Activated naive CD8-positive, alpha-beta T cell treated with anti-CD3 and anti-CD28 coated beads, Interleukin-2, amount 50 U/mL, for 24 hours (primary cell): ENCODE data around the gene ADGRA1.

ENCODE experiments used
- ATAC-seq: fragments of 150-1000 bp; cut with Tn5 transposase; one replicate; pipeline ENCODE4 v1.10.0; 2021
- DNase-seq: peaks from one replicate; pipeline ENCODE4 v3.0.0; 2021
- H3K27ac Mint-ChIP-seq: one replicate; pipeline ENCODE4 v1.8.0; 2021; ENCODE audit warnings: mild to moderate bottlenecking, mixed read lengths
- H3K27me3 Mint-ChIP-seq: one replicate; pipeline ENCODE4 v1.8.0; 2021; ENCODE audit warnings: mixed read lengths
- H3K36me3 Mint-ChIP-seq: one replicate; pipeline ENCODE4 v1.8.0; 2021; ENCODE audit warnings: low read depth, mixed read lengths
- H3K4me1 Mint-ChIP-seq: one replicate; pipeline ENCODE4 v1.8.0; 2021; ENCODE audit warnings: mixed read lengths
- H3K4me3 Mint-ChIP-seq: one replicate; pipeline ENCODE4 v1.8.0; 2021; ENCODE audit warnings: mild to moderate bottlenecking, moderate library complexity, mixed read lengths
- H3K9me3 Mint-ChIP-seq: one replicate; pipeline ENCODE4 v1.8.0; 2021; ENCODE audit warnings: mixed read lengths

Gene ADGRA1

GRCh38 chr10:133154996-133155778 is 67.5 kb downstream of the ADGRA1 start:
- no peaks in the 10 kb centered on the region for H3K9me3 Mint-ChIP-seq
- H3K4me3 Mint-ChIP-seq = no peak overlapping the region
- no peak for ATAC-seq
- H3K27me3 Mint-ChIP-seq = peaks cover 22% of the 10 kb centered on the region
- no peak overlapping the region for H3K27ac Mint-ChIP-seq
- H3K4me1 Mint-ChIP-seq = no peaks in the 10 kb centered on the region
- no peaks in the 10 kb centered on the region for H3K36me3 Mint-ChIP-seq
- no peak for DNase-seq

GRCh38 chr10:133156674-133157579 is 69.2 kb downstream of the ADGRA1 start:
- H3K4me1 Mint-ChIP-seq = no peaks in the 10 kb centered on the region
- no peak overlapping the region for H3K4me3 Mint-ChIP-seq
- no peaks in the 10 kb centered on the region for H3K36me3 Mint-ChIP-seq
- H3K27ac Mint-ChIP-seq = no peak overlapping the region
- DNase-seq (no peak), ATAC-seq (no peak)
- peaks cover 14% of the 10 kb centered on the region for H3K27me3 Mint-ChIP-seq
- H3K9me3 Mint-ChIP-seq = no peaks in the 10 kb centered on the region

GRCh38 chr10:133157662-133158436 is 70.1 kb downstream of the ADGRA1 start:
- ATAC-seq = no peak
- H3K27ac Mint-ChIP-seq = no peak overlapping the region
- no peak overlapping the region for H3K4me3 Mint-ChIP-seq
- no peaks in the 10 kb centered on the region for H3K36me3 Mint-ChIP-seq
- peaks cover 17% of the 10 kb centered on the region for H3K27me3 Mint-ChIP-seq
- no peak for DNase-seq
- no peaks in the 10 kb centered on the region for H3K9me3 Mint-ChIP-seq
- H3K4me1 Mint-ChIP-seq = no peaks in the 10 kb centered on the region

- Mint-ChIP-seq H3K36me3 (no peaks in the 10 kb centered on the region), H3K27ac (no peak overlapping the region), H3K9me3 (no peaks in the 10 kb centered on the region), H3K4me3 (no peak overlapping the region), H3K4me1 (no peaks in the 10 kb centered on the region), H3K27me3 (peaks cover 19% of the 10 kb centered on the region)
- ATAC-seq (no peak), DNase-seq (no peak)
These were observed 70.7 kb downstream of the ADGRA1 start for GRCh38 chr10:133158437-133158755.

GRCh38 chr10:133158756-133159610 is 71.3 kb downstream of the ADGRA1 start:
- no peak for ATAC-seq
- no peak for DNase-seq
- no peak overlapping the region for H3K4me3 Mint-ChIP-seq
- no peaks in the 10 kb centered on the region for H3K9me3 Mint-ChIP-seq
- no peak overlapping the region for H3K27ac Mint-ChIP-seq
- H3K4me1 Mint-ChIP-seq = no peaks in the 10 kb centered on the region
- no peaks in the 10 kb centered on the region for H3K36me3 Mint-ChIP-seq
- peaks cover 19% of the 10 kb centered on the region for H3K27me3 Mint-ChIP-seq

GRCh38 chr10:133159611-133159949 is 71.9 kb downstream of the ADGRA1 start:
- Mint-ChIP-seq H3K4me3 (no peak overlapping the region), H3K36me3 (no peaks in the 10 kb centered on the region), H3K9me3 (no peaks in the 10 kb centered on the region), H3K27me3 (peaks cover 19% of the 10 kb centered on the region), H3K4me1 (no peaks in the 10 kb centered on the region), H3K27ac (no peak overlapping the region)
- no peak for DNase-seq
- no peak for ATAC-seq

GRCh38 chr10:133159950-133160825 is 72.5 kb downstream of the ADGRA1 start, which contains the start of gene KNDC1:
TSS of gene KNDC1 (plus strand) at chr10:133160219. CDS start at chr10:133160468, 249 bp downstream.
- peaks cover 19% of the 10 kb centered on the region for H3K27me3 Mint-ChIP-seq
- H3K4me3 Mint-ChIP-seq = no peak within 1 kb of the TSS
- no peak for DNase-seq
- H3K4me1 Mint-ChIP-seq = no peaks in the 10 kb centered on the region
- ATAC-seq = no peak
- no peak within 1 kb of the TSS for H3K27ac Mint-ChIP-seq
- no peaks in the 10 kb centered on the region for H3K36me3 Mint-ChIP-seq
- no peaks in the 10 kb centered on the region for H3K9me3 Mint-ChIP-seq

GRCh38 chr10:133160826-133161471 is 73.2 kb downstream of the ADGRA1 start:
- Mint-ChIP-seq H3K27me3 (peaks cover 19% of the 10 kb centered on the region), H3K4me3 (no peak overlapping the region), H3K36me3 (no peaks in the 10 kb centered on the region), H3K9me3 (no peaks in the 10 kb centered on the region), H3K4me1 (no peaks in the 10 kb centered on the region), H3K27ac (no peak overlapping the region)
- DNase-seq (no peak), ATAC-seq (no peak)

- H3K27me3 Mint-ChIP-seq = peaks cover 22% of the 10 kb centered on the region
- H3K36me3 Mint-ChIP-seq = no peaks in the 10 kb centered on the region
- ATAC-seq = no peak
- H3K4me3 Mint-ChIP-seq = no peak overlapping the region
- H3K27ac Mint-ChIP-seq = no peak overlapping the region
- H3K9me3 Mint-ChIP-seq = no peaks in the 10 kb centered on the region
- no peak for DNase-seq
- H3K4me1 Mint-ChIP-seq = no peaks in the 10 kb centered on the region
These were observed 73.9 kb downstream of the ADGRA1 start for GRCh38 chr10:133161486-133162109.

- H3K4me3 Mint-ChIP-seq = no peak overlapping the region
- no peak for ATAC-seq
- no peaks in the 10 kb centered on the region for H3K9me3 Mint-ChIP-seq
- H3K27me3 Mint-ChIP-seq = peaks cover 20% of the 10 kb centered on the region
- no peak for DNase-seq
- no peaks in the 10 kb centered on the region for H3K4me1 Mint-ChIP-seq
- no peaks in the 10 kb centered on the region for H3K36me3 Mint-ChIP-seq
- H3K27ac Mint-ChIP-seq = no peak overlapping the region
These were observed 74.6 kb downstream of the ADGRA1 start for GRCh38 chr10:133162178-133162909.

GRCh38 chr10:133162910-133163856 is 75.5 kb downstream of the ADGRA1 start:
- Mint-ChIP-seq H3K27ac (no peak overlapping the region), H3K36me3 (no peaks in the 10 kb centered on the region), H3K27me3 (peaks cover 18% of the 10 kb centered on the region), H3K9me3 (no peaks in the 10 kb centered on the region), H3K4me1 (no peaks in the 10 kb centered on the region), H3K4me3 (no peak overlapping the region)
- DNase-seq (no peak), ATAC-seq (no peak)
